Erythroblast (primary cell): ENCODE results near the gene TXNDC2.
"Not testable (repeated sequence)": the region's sequence is repeated elsewhere in the genome, so short reads cannot be mapped to it uniquely, and the experiment has no call there.

Experiments used
- DNase-seq, 2 experiments: peaks; one replicate each; lab custom pipeline; 2025; lab: John Stamatoyannopoulos, UW
- GATA1 ChIP-seq: IDR thresholded peaks from 2 replicates; pipeline ENCODE4 v1.6.1; 2011; ENCODE audit warnings: low read depth, mild to moderate bottlenecking, control low read depth, low read length, moderate library complexity
- POLR2A ChIP-seq: IDR thresholded peaks from 2 replicates; pipeline ENCODE4 v1.6.1; 2011; ENCODE audit warnings: mild to moderate bottlenecking, low read length

The TXNDC2 gene

DNA sequence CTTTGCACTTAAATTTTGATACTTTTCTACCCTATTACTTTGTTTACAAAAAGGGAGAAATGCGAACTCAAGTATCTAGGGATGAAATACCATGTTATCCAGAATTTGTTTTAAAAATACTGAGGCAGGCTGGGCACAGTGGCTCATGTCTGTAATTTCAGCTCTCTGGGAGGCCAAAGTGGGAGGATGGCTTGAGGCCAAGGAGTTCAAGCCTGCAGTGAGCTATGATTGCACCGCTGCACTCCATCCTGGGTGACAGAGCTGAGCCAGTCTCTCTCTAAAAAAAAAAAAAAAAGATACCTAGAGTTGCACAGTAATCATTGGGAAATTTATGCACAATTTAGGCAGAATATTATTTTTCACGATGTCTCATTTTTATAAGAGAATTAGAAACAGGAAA is 15.6 kb downstream of the TXNDC2 start:
- TF ChIP-seq GATA1 (no peak), POLR2A (no peak)
- peak; percentile 47 to 61 for DNase-seq

DNA sequence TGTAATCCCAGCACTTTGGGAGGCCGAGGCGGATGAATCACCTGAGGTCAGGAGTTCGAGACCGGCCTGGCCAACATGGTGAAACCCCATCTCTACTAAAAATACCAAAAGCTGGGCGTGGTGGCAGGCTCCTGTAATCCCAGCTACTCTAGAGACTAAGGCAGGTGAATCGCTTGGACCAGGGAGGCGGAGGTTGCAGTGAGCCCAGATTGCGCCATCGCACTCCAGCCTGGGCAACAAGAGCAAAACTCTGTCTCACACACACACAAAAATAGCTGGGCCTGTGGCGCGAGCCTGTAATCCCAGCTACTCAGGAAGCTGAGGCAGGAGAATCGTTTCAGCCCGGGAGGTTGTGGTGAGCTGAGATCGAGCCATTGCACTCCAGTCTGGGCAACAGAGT is 16.5 kb downstream of the TXNDC2 start:
- DNase-seq = not testable (repeated sequence)

DNA sequence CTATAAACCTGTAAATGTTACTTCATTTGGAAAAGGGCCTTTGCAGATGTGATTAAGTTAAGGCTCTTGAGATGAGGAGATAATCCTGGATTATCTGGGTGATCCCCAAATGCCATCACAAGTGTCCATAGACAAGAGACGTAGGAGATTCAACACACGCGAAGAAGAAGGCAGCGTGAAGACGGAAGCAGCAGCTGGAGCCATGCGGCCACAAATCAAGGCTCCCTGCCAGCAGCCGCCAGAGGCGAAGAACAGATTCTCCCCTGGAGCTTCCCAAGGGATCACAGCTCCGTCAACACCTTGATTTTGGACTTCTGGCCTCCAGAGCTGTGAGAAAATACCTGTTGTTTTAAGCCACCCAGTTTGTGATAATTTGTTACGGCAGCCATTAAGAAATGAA is 17.1 kb downstream of the TXNDC2 start:
- no peak for DNase-seq
- TF ChIP-seq POLR2A (no peak), GATA1 (no peak)

DNA sequence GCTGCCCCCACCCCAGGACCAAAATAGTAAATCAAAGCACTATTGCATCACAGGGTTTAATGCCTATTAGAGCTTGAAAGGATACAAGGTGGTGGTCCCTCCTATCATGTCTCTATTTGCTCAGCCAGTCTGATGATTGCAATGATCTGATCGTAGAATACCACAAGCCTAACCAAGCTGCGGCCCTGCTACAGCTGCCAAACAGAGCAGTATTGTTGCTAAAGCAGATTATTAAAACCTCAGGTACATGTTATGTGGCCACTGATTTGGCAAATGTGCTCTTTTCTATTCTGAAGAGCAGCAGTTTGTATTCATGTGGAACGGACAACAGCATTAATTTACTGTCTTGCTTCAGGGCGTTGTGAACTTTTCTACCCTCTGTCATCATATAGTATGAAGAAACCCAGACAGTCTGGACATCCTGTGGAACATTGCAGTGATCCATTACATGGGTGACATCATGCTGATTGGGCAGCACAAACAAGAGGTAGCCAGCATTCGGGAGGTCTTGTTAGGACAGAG is 19.7 kb downstream of the TXNDC2 start:
- no peak for TF ChIP-seq POLR2A
- TF ChIP-seq GATA1 = no peak
- DNase-seq = no peak

DNA sequence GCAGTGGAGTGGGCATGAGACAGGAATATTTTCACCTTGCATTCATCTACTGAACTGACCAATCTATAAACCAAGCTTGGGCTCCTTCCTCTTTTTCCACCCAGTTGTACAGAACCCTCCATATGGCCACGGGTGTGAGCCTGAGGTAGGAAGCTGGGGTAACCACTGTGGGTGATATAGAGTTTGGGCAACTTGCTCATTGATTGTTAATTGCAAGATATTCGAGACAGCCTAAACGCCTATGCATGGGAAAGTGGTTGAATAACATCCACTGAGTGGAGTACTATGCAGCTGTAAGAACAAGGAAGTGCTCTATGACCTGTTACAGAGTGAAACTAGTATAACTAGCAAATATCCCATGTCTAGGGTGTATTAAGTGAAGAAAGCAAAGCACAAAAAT is 20.7 kb downstream of the TXNDC2 start:
- TF ChIP-seq GATA1 (no peak), POLR2A (no peak)
- DNase-seq = no peak

DNA sequence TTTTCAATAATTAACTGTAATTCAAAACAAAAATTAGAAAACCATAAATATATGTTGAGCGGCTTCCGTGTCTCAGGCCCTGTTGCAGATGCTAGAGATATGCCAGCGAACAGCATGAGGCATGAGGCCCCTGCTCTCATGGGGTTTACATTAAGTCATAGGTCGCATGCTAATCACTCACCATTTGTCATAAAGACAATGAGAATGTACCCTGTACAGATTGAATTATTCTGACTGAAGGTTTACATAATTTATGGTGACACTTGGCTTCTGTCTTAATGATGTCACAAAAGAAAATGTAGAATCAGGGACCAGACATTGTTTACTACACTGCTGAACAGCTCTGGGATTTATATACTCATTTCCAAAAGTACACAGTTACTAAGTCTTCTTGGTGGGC is 22.1 kb downstream of the TXNDC2 start:
- DNase-seq = no peak
- TF ChIP-seq POLR2A = no peak
- no peak for TF ChIP-seq GATA1

DNA sequence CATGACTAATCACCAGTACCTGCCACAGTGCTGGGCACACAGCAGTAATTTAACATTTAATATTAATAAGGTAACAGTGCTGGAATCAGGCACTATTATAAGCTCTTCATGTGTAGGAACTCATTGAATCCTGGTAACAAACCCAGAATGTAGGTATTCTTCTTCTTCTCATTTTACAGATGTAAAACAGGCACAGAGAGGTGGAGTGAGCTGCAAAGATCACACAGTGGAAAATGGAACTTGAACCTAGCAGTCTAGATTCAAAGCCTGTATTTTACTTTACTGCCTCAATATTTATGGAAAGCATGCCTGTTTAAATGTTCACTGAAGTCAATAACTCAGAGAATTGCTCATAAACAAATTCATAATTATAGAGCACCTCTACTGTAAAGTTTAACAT is 24.3 kb downstream of the TXNDC2 start:
- no peak for DNase-seq
- TF ChIP-seq GATA1 = no peak
- no peak for TF ChIP-seq POLR2A

DNA sequence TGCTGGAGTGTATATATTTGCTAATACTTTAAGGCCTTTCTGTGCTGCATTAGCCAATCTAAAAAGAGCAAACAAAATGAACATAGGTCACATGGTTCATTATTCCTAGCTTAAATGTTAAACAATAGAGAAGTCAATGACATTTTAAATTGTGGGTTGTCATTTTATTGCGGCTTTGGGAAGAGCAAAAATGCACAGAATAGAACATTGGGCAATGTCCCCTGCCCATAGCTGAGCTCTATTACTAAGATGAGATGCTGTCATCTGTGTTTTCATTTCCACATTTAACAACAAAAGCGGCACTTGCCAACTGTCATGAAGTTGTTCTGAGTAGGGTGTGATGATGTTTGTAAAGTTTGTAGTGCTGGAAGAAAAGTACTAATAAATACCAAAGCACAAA is 24.9 kb downstream of the TXNDC2 start:
- DNase-seq = no peak
- TF ChIP-seq POLR2A (no peak), GATA1 (no peak)

DNA sequence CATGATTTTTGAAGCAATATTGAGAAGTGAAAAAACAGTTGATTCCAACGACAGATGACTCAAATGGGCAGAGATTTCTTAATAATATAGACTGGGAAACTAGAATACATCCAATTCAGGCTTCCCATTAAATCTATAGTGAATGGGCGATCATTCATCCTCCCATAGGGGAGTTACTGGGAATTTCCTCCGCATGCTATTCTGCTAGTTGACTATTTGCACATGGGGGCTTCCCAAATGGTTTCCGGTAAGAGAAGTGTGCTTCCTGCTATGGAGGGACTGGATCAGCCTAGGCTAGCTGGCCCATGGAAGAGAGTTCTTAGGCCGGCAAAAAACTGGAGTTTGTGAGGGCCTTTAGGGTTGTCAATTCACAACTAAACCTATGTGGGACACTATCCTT is 25.5 kb downstream of the TXNDC2 start:
- DNase-seq = no peak
- TF ChIP-seq POLR2A = no peak
- TF ChIP-seq GATA1 = no peak

DNA sequence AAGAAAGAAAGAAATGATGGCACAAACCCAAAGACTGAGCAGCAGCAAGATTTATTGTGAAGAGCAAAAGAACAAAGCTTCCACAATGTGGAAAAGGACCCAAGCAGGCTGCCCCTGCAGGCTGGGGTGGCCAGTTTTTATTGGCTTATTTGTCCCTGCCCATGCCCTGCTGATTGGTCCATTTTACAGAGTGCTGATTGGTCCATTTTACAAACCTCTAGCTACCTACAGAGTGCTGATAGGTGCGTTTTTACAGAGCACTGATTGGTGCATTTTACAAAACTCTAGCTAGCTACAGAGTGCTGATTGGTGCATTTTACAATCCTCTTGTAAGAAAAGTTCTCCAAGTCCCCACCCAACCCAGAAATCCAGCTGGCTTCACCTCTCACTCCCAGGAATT is 26.5 kb downstream of the TXNDC2 start:
- peak; percentile 49 to 68 for DNase-seq

DNA sequence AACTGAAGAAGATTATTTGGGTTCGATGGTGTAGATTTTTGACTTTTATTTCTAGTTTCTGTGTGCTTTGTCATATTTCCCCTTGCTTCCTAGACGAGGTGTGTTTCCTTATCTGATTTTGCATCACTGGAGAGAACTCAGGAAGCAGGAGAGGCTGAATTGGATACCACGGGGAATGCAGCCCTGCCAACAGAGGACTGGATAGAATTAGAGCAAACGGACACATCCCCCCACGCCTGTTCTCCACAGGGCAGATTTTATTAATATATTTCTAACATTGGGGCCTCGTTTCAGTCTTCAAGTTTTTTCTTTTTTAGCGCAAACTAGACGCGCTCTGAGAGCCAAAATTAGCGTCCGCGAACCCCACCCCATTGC is 27.4 kb downstream of the TXNDC2 start:
- TF ChIP-seq POLR2A (no peak), GATA1 (no peak)
- DNase-seq = no peak

DNA sequence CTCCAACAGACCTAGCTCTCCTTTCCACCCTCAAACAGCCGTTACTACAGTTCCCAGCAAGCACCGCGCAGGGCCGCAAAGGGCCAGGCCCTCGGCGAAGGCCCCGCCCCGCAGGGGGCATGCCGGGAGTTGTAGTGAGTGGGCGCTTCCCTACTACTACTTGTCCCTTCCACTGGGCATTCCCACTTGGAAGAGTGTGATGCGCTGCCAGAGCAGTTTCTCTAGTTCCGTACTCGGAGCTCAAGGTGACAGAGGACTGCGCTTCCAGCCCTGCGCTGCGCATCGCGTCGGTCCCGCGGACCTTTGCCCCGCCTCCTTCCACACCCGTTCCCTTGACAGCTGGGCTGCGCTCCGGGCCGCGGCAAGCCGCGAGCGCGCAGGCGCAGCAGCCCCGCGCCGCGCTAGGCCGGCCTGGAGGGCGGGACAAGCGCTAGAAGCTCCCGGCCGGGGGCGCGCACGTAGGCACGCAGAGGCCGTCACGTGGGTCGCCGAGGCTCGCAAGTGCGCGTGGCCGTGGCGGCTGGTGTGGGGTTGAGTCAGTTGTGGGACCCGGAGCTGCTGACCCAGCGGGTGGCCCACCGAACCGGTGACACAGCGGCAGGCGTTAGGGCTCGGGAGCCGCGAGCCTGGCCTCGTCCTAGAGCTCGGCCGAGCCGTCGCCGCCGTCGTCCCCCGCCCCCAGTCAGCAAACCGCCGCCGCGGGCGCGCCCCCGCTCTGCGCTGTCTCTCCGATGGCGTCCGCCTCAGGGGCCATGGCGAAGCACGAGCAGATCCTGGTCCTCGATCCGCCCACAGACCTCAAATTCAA is 28.0 kb downstream of the TXNDC2 start, which contains the start of gene VAPA:
Gene VAPA, plus strand, starts transcription at position 491 of the 808 bp plus-strand sequence. Its CDS starts 241 bp downstream, at position 732.
- TF ChIP-seq POLR2A (peak; percentile 98), GATA1 (no peak)
- DNase-seq = peak; percentile 99 to 100

DNA sequence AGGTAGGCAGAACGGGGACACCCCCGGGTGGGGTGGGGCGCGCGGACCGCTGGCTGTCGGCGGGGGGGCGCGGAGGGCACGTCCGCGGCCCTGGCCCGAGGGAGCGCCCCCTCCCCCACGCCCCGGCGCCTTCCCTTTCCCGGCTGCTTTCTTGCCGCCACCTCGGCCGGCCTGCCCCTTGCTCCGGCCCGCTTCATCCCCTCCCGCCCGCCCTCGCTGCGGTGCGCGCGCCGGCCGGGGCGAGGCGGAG is 28.5 kb downstream of the TXNDC2 start:
- DNase-seq = no peak

DNA sequence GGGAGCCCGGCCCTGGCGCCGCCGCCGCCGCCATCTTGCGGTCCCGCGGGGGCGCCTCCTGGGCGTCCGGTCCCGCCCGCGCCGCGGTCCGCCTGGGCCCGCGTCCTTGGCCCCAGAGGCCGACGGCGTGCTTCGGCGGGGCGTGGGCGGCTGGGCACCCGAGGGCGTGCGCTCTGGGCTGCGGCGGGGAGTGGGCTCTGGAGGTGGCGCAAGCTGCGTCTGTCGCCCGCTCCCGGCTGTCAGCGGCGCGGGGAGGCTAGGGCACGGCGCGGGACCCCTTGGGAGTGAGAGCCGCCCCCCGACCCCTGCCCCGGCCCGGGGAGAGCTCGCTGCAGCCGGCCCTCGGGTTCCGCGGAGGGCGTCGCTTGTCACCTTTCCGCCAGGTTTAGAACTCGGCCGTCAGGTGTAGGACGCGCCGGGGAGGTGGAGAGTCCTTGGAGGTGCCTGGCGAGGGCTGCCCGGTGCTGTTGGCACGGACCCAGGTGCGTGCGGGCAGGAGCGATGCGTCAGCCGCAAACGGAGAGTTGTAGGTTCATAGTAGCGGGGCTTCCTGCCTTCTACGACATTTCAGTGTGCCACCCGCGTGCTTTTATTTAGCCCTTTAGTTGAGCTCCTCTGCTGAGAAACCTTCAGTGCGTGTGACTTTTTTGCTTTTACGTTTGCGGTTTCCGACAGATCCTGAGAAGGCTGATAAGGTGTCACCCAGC is 29.0 kb downstream of the TXNDC2 start:
- DNase-seq = peak; percentile 90 to 91
- TF ChIP-seq POLR2A = peak; percentile 80
- TF ChIP-seq GATA1 = no peak

More for the DNA sequence above, 28.5 kb downstream of the TXNDC2 start:
- TF ChIP-seq POLR2A (no peak), GATA1 (no peak)
